ENCODE results near the gene COX8C.

DNA sequence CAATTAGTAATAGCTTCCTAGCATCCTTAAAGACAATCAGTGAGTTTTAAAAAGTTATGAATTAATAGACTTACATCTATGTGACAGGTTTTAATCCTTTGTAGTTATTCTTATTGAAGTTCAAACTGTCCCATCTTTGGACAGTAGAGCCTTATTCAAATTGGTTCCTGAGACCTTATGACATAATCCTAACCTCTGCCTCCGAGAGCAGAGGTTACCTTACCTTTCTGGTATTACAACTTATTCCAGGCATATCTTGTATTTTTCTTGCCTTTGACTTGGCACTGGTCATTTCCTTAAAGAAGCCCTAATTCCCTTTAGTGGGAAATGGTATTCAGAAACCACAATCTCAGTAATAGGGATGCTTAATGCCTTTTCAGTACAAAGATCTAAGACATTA is 35.9 kb upstream of the COX8C start:
- TF ChIP-seq POLR2A (IDR thresholded peaks at IDR 0.05) (no peak), POLR2AphosphoS5 (IDR thresholded peaks at IDR 0.05; ENCODE audit: insufficient read depth in 1 of 2, low read depth in 1 of 2) (no peak)
- TF ChIP-seq, protein P1, sequence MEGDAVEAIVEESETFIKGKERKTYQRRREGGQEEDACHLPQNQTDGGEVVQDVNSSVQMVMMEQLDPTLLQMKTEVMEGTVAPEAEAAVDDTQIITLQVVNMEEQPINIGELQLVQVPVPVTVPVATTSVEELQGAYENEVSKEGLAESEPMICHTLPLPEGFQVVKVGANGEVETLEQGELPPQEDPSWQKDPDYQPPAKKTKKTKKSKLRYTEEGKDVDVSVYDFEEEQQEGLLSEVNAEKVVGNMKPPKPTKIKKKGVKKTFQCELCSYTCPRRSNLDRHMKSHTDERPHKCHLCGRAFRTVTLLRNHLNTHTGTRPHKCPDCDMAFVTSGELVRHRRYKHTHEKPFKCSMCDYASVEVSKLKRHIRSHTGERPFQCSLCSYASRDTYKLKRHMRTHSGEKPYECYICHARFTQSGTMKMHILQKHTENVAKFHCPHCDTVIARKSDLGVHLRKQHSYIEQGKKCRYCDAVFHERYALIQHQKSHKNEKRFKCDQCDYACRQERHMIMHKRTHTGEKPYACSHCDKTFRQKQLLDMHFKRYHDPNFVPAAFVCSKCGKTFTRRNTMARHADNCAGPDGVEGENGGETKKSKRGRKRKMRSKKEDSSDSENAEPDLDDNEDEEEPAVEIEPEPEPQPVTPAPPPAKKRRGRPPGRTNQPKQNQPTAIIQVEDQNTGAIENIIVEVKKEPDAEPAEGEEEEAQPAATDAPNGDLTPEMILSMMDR (IDR thresholded peaks at IDR 0.05), result no peak
